Suprapubic skin (tissue), 3 donors: ENCODE results near the gene GADD45GIP1.

Source experiments
- CTCF ChIP-seq, 2 donors: fragments of 200-600 bp in 1 of 2; fragments of 450-650 bp in 1 of 2; sonication (generic) in 1 of 2; IDR thresholded peaks; one replicate each; pipeline ENCODE4 v1.5.1; 2016 to 2019; ENCODE audit warnings: antibody characterized with exemption in 2 of 2, mild to moderate bottlenecking in 1 of 2, moderate library complexity in 1 of 2
- EP300 ChIP-seq: sonication (generic); formaldehyde crosslinking; IDR thresholded peaks from one replicate; pipeline ENCODE4 v1.6.1; 2017; ENCODE audit warnings: antibody characterized with exemption
- POLR2A ChIP-seq, 2 donors: fragments of 450-650 bp; IDR thresholded peaks; one replicate each; pipeline ENCODE4 v1.6.1; 2017; ENCODE audit warnings: antibody characterized with exemption in 2 of 2, mild to moderate bottlenecking in 2 of 2, moderate library complexity in 2 of 2

DNA sequence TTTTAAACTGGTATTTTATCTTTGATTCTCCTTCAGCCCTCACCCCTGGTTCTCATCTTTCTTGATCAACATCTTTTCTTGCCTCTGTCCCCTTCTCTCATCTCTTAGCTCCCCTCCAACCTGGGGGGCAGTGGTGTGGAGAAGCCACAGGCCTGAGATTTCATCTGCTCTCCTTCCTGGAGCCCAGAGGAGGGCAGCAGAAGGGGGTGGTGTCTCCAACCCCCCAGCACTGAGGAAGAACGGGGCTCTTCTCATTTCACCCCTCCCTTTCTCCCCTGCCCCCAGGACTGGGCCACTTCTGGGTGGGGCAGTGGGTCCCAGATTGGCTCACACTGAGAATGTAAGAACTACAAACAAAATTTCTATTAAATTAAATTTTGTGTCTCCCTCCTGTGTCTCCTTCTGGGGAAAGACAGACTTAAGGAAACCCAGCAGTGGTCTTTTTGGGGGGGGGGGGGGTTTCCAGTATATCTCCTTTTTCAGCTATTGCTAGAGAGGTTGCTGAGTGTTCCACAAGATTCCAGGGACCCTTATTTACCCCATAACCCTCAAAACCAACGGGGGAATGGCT is 12.8 kb downstream of the GADD45GIP1 start:
- TF ChIP-seq CTCF (IDR thresholded peaks at IDR 0.05) (no peak), EP300 (no peak), POLR2A (IDR thresholded peaks at IDR 0.05) (no peak)
